Nucleus accumbens (tissue), 56 donors: ENCODE results near the gene SNX8.

Source experiments
- DNase-seq, 56 donors: peaks; one replicate each; lab custom pipeline; 2025; lab: John Stamatoyannopoulos, UW

Gene SNX8

GRCh38 chr7:2210551-2211258 is 103.5 kb downstream of the SNX8 start:
- DNase-seq, result no peak

DNA sequence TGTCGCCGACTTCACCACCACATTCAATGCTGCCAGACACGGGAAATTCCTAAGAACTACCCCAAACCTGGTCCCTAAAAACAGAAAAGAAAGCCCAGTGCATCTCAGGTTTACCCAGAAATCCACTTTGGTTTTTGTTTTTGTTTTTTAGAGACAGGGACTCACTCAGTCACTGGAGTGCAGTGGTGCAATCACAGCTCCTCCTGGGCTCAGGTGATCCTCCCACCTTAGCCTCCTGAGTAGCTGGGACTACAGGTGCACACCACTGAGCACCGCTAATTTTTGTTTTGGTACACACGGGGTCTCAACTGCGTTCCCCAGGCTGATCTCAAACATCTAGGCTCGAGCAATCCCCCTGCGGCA is 104.3 kb downstream of the SNX8 start:
- DNase-seq, result no peak

DNA sequence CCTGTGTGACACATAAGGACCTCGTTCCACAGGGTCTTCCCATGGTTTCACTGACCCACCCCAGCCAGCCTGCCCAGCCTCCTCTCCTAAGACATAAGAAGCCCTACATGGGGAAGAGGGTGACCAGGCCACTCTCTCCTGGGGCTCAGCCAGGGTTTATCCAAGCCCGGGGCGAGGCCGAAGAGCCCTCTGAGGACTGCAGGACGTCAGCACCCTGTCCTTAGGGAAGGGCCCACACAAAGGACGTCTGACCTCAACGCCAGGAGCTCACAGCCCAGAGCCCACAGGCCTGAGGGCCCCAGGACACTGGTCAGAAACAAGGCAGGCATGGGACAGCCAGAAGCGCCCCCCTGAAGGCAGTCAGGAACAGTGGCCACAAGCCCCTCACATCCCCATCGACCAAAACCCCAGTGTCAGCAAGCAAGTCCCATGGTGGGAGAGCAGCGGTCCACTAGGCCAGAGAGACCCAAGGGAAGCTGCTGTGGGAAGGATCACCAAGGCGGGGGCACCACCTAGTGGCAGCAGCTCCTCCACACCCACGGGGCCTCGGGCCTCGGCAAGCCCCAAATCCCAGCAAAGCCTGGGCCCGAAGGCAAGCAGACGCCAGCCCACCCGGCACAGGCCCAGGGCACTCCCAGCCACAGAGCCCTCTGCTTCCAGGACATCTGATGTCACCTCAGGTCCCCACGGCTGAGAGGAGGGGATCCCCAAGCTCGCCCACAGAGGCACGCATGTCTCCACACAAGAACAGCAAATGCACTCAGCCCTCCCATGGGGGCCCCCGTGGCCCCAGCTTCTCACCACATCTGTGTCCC is 104.9 kb downstream of the SNX8 start:
- DNase-seq, result peak in 52 of 56 donors; percentile 11 to 85 (median 62)

- DNase-seq, result no peak
Observed at GRCh38 chr7:2208712-2209111, 105.5 kb downstream of the SNX8 start.

- DNase-seq, result no peak
Observed at GRCh38 chr7:2205036-2205780, 109.0 kb downstream of the SNX8 start.

DNA sequence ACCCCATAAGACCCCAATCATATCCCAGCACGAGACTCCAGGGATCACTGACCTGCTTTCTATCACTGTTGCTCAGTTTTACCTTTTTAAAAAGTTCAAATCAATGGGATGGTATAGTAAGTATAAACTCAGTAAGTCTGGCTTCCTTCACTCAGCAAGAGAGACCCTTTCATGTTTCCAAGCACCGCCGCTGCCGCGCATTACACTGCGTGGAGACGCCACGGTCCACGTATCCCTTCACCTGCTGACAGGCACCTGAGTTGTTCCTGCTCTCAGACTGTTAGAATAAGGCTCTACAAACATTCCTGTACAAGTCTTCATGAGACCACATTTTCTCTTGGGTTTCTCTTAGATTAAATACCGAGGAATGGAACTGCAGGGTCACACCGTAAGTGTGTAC is 109.8 kb downstream of the SNX8 start:
- no peak for DNase-seq

DNA sequence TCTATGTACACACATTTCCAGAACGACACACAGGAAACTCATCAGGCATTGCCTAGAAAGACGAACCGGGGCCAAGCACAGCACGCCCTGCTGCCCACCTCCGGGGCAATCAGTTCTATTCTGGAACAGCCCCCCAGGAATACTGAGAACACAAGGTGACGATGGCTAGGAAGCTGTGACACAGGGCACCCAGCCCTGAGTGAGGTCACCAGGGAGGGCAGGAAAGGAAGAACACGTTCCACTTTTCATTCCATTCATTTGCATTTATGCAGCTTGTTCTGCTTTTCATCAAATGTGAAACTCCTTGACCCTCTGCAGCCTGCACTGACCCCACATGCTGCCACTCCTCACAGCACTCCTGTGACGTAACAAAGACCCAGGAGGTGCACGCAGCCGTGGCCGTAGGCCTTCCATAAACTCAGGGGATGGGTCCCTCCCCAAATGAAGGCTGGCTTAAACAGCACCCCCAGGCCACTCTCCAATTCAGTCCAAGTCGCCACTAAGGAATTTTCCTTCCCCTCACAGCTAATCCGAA is 110.4 kb downstream of the SNX8 start:
- DNase-seq, result no peak

- DNase-seq, result peak in 15 of 56 donors; percentile 7 to 53 (median 34)
Observed at GRCh38 chr7:2202901-2203765, 111.1 kb downstream of the SNX8 start.

- peak in 6 of 56 donors; percentile 6 to 29 (median 14) for DNase-seq
Observed at GRCh38 chr7:2202361-2202761, 111.9 kb downstream of the SNX8 start.
